Erythroblast (primary cell): ENCODE measurements around the gene RO60.

Experiments
- GATA1 ChIP-seq: IDR thresholded peaks from 2 replicates; pipeline ENCODE4 v1.6.1; 2011; ENCODE audit warnings: low read depth, mild to moderate bottlenecking, control low read depth, low read length, moderate library complexity
- POLR2A ChIP-seq: IDR thresholded peaks from 2 replicates; pipeline ENCODE4 v1.6.1; 2011; ENCODE audit warnings: mild to moderate bottlenecking, low read length

DNA sequence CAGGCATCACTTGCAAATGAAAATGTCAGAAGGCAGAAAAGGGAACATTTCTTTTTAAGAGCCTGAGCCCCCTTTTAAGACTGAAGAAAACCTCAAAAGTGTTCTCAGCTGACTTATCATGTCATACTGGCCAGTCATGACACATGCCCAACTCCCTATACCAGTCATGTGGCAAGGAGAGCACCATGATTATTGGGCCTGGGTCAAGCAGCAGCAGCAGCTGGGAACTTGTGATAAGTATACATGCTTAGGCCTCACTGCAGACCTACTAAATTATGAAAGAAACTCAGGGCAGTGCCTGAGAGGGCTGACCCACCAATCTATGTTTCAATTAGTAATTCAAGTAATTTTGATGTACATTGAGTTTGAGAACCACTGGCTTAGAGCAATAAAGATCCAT is 8.6 kb downstream of the RO60 start:
- peak; percentile 61 for TF ChIP-seq POLR2A
- no peak for TF ChIP-seq GATA1
